A204.1 (cell line): ENCODE results near the gene PPP2R3B.
"Not testable (repeated sequence)": the region's sequence is repeated elsewhere in the genome, so short reads cannot be mapped to it uniquely, and the experiment has no call there.

Experiments used
- FAIRE-seq: peaks from 2 replicates; lab custom pipeline; 2012; peaks lifted over from hg19 to GRCh38; lab: Jason Lieb, UNC

The PPP2R3B gene, protein sequence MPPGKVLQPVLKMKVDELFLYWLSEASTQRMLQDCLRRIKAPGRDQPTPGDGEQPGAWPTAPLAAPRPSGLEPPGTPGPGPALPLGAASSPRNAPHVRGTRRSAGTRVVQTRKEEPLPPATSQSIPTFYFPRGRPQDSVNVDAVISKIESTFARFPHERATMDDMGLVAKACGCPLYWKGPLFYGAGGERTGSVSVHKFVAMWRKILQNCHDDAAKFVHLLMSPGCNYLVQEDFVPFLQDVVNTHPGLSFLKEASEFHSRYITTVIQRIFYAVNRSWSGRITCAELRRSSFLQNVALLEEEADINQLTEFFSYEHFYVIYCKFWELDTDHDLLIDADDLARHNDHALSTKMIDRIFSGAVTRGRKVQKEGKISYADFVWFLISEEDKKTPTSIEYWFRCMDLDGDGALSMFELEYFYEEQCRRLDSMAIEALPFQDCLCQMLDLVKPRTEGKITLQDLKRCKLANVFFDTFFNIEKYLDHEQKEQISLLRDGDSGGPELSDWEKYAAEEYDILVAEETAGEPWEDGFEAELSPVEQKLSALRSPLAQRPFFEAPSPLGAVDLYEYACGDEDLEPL

DNA sequence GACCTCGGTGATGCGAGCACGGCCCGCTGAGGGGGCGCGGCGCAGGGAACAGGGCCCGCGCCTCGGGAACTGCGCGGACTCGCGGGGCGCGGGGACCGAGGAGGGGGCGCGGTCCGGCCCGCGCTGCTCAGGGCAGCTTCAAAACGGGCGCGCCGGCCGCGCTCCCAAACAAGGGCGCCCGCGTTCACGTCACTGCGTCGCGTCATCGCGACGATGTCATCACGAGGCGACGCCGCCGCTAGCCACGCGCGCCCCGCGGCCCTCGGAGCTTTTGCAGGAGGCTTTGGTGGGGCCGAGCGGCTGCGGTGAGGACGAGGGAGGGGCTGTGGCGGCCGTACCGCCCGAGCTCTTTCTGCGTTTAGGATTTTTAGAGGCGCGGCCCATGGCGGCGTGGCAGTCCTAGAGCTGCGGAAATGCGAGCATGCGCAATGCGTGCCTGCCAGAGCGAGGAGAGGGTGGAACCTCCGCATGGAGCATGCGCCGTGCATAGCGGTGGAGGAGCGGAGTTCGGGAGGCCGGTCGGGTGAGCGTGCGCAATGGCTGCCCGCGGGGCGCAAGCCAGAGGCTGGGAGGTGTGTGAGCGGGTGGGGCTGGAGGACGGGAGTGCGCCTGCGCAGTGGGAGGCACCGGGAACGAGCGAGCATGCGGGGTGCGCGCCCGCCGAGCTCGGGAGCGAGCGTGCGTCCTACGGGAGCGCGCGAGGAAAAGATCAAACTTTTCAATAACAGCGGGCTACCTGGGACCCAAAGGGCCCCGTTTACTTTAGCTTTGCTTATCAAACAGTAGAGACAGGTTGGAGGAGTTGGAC, at the start of gene PPP2R3B:
Gene PPP2R3B (minus strand): TSS at position 140 of the 808 bp plus-strand sequence. CDS start 216 bp downstream, outside the sequence.
- peak; percentile 98 for FAIRE-seq

DNA sequence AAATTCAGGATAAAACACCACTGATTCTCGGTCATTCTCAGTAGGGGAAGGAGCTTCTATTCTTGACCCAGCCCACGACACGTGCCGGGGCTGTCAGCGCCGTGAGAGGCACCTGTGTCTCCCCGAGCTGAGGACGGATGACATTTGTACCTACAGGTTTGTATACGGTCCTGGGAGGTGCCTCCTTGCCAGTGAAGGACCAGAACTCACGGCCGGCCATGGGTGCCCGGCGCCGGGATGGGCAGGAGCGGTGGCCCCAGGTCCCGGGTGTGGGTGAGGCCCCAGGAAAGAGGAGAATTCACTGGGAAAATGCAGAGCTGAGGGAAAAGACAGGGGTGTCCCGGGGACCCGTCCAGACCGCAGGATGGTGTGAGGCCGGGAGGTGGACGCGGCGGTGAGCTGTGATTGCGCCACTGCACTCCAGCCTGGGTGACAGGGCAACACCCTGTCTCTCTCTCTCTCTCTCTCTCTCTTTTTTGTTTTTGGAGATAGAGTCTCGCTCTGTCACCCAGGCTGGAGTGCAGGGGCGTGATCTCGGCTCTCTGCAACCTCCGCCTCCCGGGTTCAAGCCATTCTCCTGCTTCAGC, 48.9 kb upstream of the PPP2R3B start:
- FAIRE-seq = no peak

DNA sequence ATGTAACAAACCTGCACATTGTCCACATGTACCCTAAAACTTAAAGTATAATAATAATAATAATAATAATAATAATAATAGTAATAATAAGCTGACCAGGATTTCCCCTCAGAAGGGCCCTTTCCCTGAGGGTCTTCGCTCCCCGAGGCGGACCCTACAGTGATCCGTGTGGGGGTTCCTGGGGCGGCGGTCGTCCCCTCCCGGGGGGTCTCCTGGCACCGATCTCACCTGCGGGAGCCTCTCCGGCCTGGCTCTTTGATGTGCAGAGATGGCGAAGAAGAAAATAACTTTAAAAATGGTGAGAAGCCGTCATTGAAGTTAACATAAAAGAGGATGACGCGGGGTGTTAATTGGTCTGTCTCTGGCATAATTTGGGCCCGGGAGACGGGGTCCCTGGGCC, 48.2 kb upstream of the PPP2R3B start:
- FAIRE-seq = no peak

DNA sequence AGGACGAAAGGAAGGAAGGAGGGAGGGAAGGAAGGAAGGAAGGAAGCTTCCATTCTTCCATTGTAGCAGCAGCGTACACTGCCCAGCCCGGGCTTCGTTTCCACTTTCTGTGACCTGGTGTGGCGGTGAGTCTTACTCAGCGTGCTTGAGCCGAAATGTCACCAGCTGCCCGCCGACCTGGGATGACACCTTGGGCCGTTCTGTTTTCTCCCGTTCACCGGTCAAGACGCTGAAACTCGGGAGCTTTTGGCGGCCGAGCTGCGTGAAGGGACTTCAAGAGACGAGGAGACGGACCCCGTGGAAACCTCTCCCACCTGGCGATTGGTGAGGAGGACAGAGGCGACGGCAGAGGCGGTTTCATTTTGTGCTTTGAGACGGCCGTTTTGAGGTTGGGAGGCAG, 47.1 kb upstream of the PPP2R3B start:
- FAIRE-seq = no peak

DNA sequence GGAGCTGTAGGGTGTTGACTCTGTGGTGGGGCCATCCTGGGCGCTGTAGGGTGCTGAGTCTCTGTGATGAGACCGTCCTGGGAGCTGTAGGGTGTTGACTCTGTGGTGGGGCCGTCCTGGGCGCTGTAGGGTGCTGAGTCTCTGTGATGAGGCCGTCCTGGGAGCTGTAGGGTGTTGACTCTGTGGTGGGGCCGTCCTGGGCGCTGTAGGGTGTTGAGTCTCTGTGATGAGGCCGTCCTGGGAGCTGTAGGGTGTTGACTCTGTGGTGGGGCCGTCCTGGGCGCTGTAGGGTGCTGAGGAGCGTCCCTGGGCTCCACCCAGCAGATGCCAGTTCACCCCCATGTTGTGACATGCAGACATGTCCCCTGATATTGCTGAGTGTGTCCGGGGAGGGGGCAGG, 46.0 kb upstream of the PPP2R3B start:
- FAIRE-seq = not testable (repeated sequence)

DNA sequence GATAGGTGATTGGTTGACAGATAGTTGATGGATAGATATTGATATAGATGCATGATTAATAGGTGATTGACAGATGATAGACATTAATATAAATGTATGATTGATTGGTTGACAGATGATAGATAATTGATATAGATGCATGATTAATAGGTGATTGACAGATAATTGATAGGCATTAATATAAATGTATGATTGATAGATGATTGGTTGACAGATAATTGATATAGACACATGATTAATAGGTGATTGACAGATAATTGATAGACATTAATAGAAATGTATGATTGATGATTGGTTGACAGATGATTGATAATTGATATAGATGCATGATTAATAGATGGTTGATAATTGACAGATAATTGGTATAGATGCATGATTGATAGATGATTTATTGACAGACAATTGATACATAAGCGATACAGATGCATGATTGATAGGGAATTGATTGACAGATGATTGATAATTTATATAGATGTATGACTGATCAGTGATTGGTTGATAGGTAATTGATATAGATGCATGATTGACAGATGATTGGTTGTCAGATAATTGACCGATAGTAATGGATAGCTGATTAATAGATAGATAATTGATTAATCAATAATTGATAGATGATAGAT, 44.9 kb upstream of the PPP2R3B start:
- peak; percentile 32 for FAIRE-seq

DNA sequence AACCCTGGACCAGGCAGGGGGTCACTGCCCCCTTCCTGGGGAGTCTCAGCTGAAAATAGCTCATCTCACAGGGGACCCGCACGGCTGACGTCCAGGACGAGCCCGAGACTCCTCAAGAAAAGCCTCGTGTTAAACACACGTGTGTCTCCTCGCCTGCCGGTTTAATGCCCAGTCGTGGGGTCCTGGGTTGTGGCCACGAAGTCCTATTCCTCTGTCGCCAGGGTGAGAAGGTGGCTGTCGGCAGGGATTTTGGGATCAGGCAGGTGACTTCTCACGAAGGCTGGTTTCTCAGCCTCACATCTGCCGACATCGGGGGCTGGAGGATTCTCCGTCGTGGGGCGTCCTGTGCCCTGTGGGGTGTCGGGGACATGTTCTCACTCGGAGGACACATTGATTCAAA, 44.3 kb upstream of the PPP2R3B start:
- FAIRE-seq = no peak

DNA sequence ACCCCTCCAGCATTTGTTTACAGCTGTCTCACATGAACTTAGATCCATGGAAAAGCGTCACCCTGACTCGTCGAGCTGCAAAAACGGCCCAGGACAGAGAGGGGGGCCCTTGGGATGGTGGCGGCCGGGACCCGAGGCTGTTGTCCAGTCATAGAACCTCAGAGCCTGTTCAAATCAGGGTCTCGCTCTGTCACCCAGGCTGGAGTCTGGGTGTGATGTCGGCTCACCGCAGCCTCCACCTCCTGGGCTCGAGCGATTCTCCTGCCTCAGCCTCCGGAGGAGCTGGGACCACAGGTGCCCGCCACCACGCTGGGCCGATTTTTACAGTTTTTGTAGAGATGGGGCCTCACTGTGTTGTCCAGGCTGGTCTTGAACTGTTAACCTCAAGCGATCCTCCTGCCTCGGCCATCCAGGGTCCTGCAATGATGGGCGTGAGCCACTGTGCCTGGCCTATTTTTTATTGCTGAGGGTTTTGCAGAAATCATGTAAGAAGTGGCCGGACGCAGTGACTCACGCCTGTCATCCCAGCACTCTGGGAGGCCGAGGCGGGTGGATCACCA, 42.6 kb upstream of the PPP2R3B start:
- FAIRE-seq = no peak

DNA sequence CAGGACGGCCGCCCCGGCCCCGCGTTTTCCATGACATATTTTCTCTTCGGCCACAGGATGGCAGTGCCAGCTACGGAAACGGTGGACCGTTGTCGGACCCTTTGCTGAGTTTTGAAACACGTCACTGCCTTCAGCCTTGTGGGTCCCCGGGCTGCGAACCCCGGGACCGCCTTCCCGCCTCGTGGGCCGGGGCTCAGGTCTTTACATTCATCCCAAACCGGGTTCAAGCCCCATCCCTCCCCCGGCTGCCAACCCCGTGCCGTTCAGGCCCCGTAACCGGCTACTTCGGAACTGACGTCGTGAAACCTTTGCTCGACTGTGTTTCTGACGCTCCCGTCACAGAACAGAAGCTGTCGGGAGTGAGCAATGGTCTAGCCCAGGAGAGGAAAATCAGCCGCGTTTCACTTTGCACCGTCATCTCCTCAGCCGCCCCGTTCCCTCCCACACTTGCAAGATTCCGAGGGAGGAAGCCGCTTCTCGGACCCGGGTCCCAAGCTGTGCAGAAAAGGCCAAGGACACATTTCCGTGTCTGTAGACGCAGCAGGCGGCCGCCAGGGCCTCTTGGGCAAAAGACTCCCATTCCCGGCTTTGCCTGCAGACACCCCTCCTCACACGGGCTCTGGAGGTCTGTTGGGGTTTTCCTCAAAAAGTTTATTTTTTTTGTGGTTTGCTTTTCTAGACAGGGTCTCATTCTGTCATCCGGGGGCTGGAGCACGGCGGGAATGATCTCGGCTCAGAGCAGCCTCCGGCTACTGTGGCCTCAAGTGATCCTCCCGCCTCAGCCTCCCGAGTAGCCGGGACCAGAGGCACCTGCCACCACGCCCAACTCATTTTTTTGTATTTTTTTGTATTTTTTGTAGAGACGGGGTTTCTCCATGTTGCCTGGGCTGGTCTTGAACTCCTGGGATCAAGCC, 41.4 kb upstream of the PPP2R3B start:
- no peak for FAIRE-seq

DNA sequence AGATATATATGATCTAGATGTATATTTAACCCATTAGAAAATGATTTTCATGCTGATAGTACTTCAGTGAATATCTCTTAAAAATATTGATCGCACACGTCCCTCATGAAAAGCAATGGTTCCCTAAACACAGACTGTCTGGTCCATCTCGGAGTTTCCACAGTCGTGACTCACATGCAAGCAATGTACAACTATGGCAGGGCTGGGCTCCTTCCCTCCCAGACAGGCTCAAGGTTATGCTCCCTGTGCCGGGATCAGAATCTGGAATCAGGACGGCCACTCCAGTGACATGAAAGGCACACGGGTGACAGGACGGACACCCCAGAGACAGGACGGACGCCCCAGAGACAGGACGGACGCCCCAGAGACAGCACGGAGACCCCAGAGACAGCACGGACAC, 40.2 kb upstream of the PPP2R3B start:
- FAIRE-seq = no peak

DNA sequence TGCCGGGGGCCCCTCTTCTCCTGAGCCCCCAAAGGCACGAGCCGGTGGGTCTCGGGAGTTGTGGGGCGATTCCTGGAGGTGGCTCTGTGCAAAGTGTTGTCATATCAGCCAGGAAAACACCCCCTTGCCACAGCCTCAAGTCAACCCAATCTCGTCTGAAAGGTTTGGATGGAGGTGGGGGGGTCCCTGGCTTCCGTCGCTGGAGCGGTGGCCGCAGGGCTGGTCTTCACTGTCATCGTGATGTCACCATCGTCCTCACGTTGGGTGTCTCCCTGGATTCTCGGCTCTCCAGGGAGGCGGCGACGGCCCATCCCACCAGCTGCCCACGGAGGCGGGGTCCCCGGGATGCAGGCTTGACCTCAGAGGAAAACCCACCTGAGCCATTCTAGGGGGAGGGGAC, 38.3 kb upstream of the PPP2R3B start:
- no peak for FAIRE-seq

DNA sequence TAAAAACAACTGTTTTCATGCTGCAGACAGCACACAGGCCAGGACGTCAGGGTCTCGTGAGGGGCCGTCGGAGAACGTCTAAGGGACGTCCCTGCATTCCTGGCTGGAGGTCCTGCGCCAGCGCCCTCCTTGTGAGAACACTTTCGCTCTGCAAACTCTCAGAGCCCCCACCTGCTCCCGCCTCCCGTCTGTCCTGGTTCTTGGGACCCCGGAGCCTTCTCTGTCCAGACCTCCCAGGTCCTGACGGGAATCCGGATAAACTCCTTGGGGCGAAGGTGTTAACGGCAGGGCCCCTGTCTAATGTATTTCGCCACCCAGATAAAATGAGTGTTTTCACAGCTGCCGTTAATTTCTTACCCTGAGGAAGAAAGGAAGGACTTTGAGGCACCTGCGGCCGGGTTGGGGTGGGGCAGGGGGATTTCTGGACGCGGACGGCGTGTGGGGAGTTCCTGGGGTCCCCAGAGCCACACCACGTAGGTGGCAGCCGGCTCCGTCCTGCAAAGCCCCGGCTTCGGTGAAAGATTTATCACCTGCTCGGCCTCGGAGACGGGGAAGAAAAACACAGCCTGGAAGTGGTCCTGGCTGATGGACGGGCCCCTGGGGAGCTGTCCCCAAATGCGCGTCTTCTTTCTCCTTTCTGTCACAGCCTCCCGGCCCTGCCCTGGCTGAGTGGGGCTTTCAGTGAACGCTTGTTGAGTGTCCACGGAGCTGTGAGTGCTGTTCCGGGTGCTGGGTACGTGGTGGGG, 35.1 kb upstream of the PPP2R3B start:
- no peak for FAIRE-seq

DNA sequence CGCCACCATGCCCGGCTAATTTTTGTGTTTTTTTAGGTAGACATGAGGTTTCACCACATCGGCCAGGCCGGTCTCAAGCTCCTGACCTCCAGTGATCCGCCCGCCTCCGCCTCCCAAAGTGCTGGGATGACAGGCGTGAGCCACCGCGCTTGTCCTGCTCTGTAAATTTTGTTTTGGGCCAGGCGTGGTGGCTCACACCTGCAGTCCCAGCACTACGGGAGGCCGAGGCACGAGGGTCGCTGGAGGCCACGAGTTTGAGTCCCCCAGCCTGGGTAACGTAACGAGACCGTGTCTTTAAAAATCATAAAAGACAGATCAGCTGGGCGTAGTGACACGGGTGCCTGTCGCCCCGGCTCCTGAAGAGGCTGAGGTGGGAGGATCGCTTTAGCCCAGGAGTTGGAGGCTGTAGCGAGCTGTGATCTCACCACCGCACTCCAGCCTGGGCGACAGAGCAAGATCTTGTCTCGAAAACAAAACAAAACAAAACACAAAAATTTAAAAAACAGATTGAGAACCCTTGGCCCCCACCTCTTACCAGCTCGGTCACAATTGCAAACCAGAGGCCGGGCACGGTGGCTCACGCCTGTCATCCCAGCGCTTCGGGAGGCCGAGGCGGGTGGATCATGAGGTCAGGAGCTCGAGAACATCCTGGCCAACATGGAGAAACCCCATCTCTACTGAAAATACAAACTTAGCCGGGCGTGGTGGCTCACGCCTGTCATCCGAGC, 34.0 kb upstream of the PPP2R3B start:
- FAIRE-seq = no peak

DNA sequence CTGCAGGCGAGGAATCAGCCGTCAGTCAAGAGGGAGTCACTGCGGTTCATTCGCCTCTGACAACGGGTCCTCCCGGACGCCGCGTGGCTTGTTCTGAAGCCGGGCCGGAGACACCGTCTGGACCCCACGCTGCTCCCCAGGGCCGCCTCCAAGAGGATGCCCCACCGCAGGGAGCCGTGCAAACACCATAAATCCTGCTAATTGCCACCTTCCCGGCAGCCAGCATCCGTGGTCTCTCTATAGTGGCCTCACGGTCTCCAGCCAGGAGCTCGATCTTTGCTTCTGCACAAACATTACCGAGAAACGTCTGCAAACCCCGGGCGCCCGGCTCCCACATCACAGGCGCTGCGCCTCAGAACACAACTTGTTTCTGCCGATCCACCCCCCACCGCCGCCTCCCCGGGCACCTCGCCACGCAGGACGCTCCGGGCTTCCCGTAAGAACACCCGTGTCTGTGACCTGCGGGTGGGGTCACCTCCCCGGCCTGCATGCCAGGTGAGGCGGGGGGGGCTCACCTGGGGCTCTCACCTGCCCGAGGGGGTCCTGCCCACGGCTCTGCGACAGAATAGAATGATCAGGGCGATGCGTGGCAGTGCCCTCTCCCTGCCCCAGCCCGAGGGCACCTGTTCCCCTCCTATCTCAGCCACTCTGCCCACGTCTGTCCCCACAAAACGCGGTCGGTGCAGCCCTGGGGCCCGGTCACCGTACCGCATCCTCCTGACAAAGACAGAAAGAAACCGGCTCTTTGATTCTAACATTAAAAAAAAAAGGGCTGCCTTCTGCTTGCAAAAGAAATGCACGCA, 32.4 kb upstream of the PPP2R3B start:
- FAIRE-seq = no peak

DNA sequence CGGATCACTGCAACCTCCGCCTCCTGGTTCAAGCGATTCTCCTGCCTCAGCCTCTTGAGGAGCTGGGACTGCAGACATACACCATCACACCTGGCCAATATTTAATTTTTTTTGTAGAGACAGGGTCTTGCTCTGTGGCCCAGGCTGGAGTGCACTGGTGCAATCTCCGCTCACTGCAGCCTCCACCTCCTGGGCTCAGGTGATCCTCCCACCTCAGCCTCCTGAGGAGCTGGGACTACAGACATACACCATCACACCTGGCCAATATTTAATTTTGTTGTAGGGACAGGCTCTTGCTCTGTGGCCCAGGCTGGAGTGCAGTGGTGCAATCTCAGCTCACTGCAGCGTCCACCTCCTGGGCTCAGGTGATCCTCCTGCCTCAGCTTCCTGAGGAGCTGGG, 28.8 kb upstream of the PPP2R3B start:
- not testable (repeated sequence) for FAIRE-seq

DNA sequence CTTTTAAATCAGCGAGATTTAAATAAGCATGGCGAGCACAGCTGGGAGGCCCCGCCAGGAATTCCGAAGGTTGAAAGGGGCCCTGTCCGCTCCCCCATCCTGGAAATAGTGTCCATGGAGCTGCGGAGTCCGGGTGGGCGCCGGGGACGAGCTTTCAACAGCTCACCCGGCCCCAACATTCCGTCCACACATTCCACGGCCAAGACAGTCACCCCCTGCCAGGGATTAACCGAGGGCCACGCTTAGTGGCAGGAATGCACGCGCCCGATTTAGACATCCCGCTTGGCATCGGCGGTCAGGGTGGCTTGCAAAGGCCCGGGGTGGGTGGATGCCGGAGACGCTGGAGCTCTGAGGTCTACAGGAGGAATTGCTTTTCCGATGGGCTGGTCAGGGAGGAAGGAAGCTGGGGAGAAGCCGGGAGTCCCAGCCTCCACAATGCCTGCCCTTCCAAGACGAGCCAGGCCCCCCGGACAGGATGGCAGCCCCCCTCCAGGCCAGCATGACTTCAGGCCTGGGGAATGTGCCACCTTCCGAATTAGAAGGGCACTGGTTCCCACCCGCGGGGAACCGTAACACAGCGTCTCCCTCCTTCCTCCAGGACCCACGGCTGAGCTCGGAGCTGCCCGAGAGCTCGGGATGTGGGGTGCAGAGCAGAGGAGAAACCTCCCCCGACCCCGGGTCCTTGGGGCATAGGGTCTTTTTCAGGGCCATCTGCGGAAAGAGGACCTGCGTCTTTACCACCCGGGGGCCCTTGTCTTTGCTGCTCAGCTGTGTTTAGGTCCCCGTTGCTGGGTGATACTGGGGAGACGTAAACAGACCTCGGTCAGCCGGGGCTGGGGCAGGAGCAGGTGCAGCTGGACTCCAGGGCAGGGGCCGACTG, 26.9 kb upstream of the PPP2R3B start:
- no peak for FAIRE-seq

DNA sequence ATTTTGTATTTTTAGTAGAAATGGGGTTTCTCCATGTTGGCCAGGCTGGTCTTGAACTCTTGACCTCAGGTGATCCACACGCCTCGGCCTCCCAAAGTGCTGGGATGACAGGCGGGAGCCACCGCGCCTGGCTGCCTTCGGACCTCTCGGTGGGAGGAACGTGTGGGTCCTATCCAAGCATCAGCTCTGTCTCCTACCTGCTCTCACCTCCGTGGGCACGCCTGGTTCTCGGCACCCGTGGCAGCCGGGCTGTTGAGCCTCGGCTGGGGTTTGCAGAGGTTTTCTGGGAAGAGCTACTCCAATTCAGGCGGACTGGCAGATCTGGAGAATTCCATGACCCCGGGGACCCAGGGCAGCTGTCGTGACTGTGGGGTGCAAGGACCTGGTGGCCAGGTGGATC, 23.6 kb upstream of the PPP2R3B start:
- no peak for FAIRE-seq

DNA sequence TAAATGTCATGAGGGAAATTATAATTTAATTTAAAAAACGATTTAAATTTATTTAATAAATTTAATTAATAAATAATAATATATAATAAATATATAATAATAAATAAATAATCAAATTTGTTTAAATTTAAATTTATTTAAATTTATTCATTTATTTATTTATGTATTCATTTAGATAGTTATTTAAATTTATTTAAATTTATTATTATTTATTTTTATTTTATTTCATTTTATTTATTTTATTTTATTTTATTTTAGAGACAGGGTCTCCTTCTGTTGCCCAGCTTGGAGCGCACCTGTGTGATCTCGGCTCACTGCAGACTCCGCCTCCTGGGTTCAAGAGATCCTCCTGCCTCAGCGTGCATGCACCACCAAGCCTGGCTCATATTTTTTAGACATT, 18.4 kb upstream of the PPP2R3B start:
- peak; percentile 100 for FAIRE-seq
